H1 (cell line): ENCODE data around the gene EPN3. TPM values are rescaled to one million over a fixed set of nuclear protein-coding genes. Genes with fewer than 3 reads are reported as not detected.

ENCODE experiments used
- CTCF ChIA-PET: fragments of 300-600 bp; sonication (Branson Sonifier 250); formaldehyde crosslinking; loops from one replicate; lab custom pipeline; 2021; ENCODE audit not compliant: partially characterized antibody; lab: Charles Lee
- POLR2A ChIA-PET: fragments of 300-600 bp; sonication (Branson Sonifier 250); formaldehyde crosslinking; loops from one replicate; lab custom pipeline; 2021; ENCODE audit warnings: inconsistent platforms; ENCODE audit not compliant: partially characterized antibody; lab: Charles Lee
- DNase-seq, 2 experiments: peaks; one replicate each; pipeline versions ENCODE4 v3.0.0 to v3.0.0-alpha.2; 2010 to 2022; ENCODE audit warnings: low spot score in 2 of 2, low read depth in 1 of 2, mixed read lengths in 1 of 2
- FAIRE-seq: peaks from 2 replicates; lab custom pipeline; 2011; peaks lifted over from hg19 to GRCh38; lab: Jason Lieb, UNC
- H2AFZ ChIP-seq: 2 replicates; pipeline ENCODE4 v1.8.1; 2012; ENCODE audit warnings: low read length, inconsistent platforms
- H2AK5ac ChIP-seq: 2 replicates; pipeline ENCODE4 v1.6.1; 2013; ENCODE audit warnings: low read depth, low read length
- H2BK120ac ChIP-seq: replicated peaks from 2 replicates; pipeline ENCODE3; 2013; ENCODE audit warnings: low read depth, low read length, inconsistent platforms
- H2BK12ac ChIP-seq: 2 replicates; pipeline ENCODE4 v1.6.1; 2013; ENCODE audit warnings: low read depth, low read length
- H2BK15ac ChIP-seq: 2 replicates; pipeline ENCODE4 v1.6.1; 2013; ENCODE audit warnings: low read length
- H2BK20ac ChIP-seq: 2 replicates; pipeline ENCODE4 v1.6.1; 2013; ENCODE audit warnings: low read length
- H2BK5ac ChIP-seq: 2 replicates; pipeline ENCODE4 v1.6.1; 2013; ENCODE audit warnings: low read depth, low read length
- H3K14ac ChIP-seq: 2 replicates; pipeline ENCODE4 v1.6.1; 2013; ENCODE audit warnings: inconsistent platforms; ENCODE audit not compliant: insufficient read length
- H3K18ac ChIP-seq: 2 replicates; pipeline ENCODE4 v1.6.1; 2013; ENCODE audit warnings: low read length; ENCODE audit errors: extremely low read depth
- H3K23ac ChIP-seq: 2 replicates; pipeline ENCODE4 v1.6.1; 2013; ENCODE audit warnings: inconsistent platforms; ENCODE audit not compliant: insufficient read length
- H3K23me2 ChIP-seq: 2 replicates; pipeline ENCODE4 v1.6.1; 2013; ENCODE audit warnings: low read depth, low read length
- H3K27ac ChIP-seq: 2 replicates; pipeline ENCODE4 v1.6.1; 2011; ENCODE audit warnings: low read depth, low read length, inconsistent platforms
- H3K27me3 ChIP-seq, 4 experiments: replicated peaks in 1 of 4; 1 replicate in 1 of 4; 2 replicates in 3 of 4; pipeline versions ENCODE4 v1.6.1 to v1.8.1; 2011 to 2013; ENCODE audit warnings: low read length in 3 of 4, mild to moderate bottlenecking in 3 of 4, inconsistent platforms in 2 of 4, mixed read lengths in 2 of 4, moderate library complexity in 1 of 4; ENCODE audit not compliant: control insufficient read depth in 3 of 4, insufficient read depth in 3 of 4; ENCODE audit errors: extremely low read depth in 1 of 4
- H3K36me3 ChIP-seq, 4 experiments: 2 replicates each; pipeline versions ENCODE4 v1.6.1 to v1.8.1; 2011 to 2013; ENCODE audit warnings: mild to moderate bottlenecking in 4 of 4, low read length in 3 of 4, moderate library complexity in 2 of 4, control low read depth in 1 of 4, inconsistent platforms in 1 of 4; ENCODE audit not compliant: insufficient read depth in 4 of 4, control insufficient read depth in 2 of 4
- H3K4ac ChIP-seq: replicated peaks from 2 replicates; pipeline ENCODE3; 2013; ENCODE audit warnings: low read length, low read depth, mixed read lengths, inconsistent platforms; ENCODE audit not compliant: insufficient read length
- H3K4me1 ChIP-seq, 4 experiments: replicated peaks in 1 of 4; 1 replicate in 1 of 4; 2 replicates in 3 of 4; pipeline versions ENCODE4 v1.6.1 to v1.8.1; 2011 to 2013; ENCODE audit warnings: low read length in 3 of 4, inconsistent platforms in 2 of 4, mixed read lengths in 1 of 4; ENCODE audit not compliant: insufficient read depth in 4 of 4, control insufficient read depth in 3 of 4
- H3K4me2 ChIP-seq, 2 experiments: 2 replicates each; pipeline versions ENCODE4 v1.6.1 to v1.8.1; 2011 to 2013; ENCODE audit warnings: low read depth in 2 of 2, low read length in 2 of 2, control low read depth in 1 of 2, inconsistent platforms in 1 of 2, mild to moderate bottlenecking in 1 of 2; ENCODE audit not compliant: insufficient read depth in 1 of 2
- H3K4me3 ChIP-seq, 4 experiments: fragments of 200-600, 300-600 bp in 1 of 4; sonication (generic), shearing (Covaris generic), sonication (Bioruptor Twin) in 1 of 4; 2 replicates each; pipeline versions ENCODE4 v1.5.1 to v1.8.1; 2011 to 2016; ENCODE audit warnings: low read length in 4 of 4, low read depth in 3 of 4, control low read depth in 2 of 4, inconsistent platforms in 2 of 4, mild to moderate bottlenecking in 2 of 4, mixed read lengths in 1 of 4, moderate library complexity in 1 of 4; ENCODE audit not compliant: insufficient read depth in 2 of 4; ENCODE audit errors: extremely low read depth in 1 of 4
- H3K56ac ChIP-seq: replicated peaks from 2 replicates; pipeline ENCODE3; 2013; ENCODE audit warnings: low read depth, mild to moderate bottlenecking, mixed read lengths, low read length, inconsistent platforms; ENCODE audit not compliant: insufficient read length
- H3K79me1 ChIP-seq: 2 replicates; pipeline ENCODE4 v1.6.1; 2013; ENCODE audit warnings: low read depth, low read length, control low read depth
- H3K79me2 ChIP-seq, 2 experiments: 2 replicates each; pipeline versions ENCODE4 v1.6.1 to v1.8.1; 2012 to 2013; ENCODE audit warnings: low read length in 2 of 2, mild to moderate bottlenecking in 2 of 2, inconsistent platforms in 1 of 2; ENCODE audit not compliant: insufficient read depth in 2 of 2, control insufficient read depth in 1 of 2
- H3K9ac ChIP-seq, 4 experiments: replicated peaks in 1 of 4; 1 replicate in 1 of 4; 2 replicates in 3 of 4; pipeline versions ENCODE4 v1.6.1 to v1.8.1; 2011 to 2013; ENCODE audit warnings: low read depth in 3 of 4, low read length in 3 of 4, control low read depth in 2 of 4, mild to moderate bottlenecking in 2 of 4, moderate library complexity in 2 of 4, inconsistent platforms in 1 of 4; ENCODE audit errors: extremely low read depth in 1 of 4
- H3K9me3 ChIP-seq, 2 experiments: 2 replicates each; pipeline versions ENCODE4 v1.6.1 to v1.8.1; 2012 to 2013; ENCODE audit warnings: mild to moderate bottlenecking in 2 of 2, moderate library complexity in 2 of 2, control low read depth in 1 of 2, inconsistent platforms in 1 of 2, low read depth in 1 of 2, low read length in 1 of 2, mixed read lengths in 1 of 2; ENCODE audit not compliant: insufficient read depth in 2 of 2
- H4K20me1 ChIP-seq, 2 experiments: replicated peaks in 1 of 2; 2 replicates each; pipeline versions ENCODE3 to v1.8.1; 2011 to 2013; ENCODE audit warnings: inconsistent platforms in 2 of 2, low read length in 2 of 2, mild to moderate bottlenecking in 1 of 2; ENCODE audit not compliant: insufficient read depth in 2 of 2, control insufficient read depth in 1 of 2
- H4K5ac ChIP-seq: 2 replicates; pipeline ENCODE4 v1.6.1; 2013; ENCODE audit warnings: low read length, low read depth, mixed read lengths, inconsistent platforms; ENCODE audit not compliant: insufficient read length
- H4K8ac ChIP-seq: 2 replicates; pipeline ENCODE4 v1.8.0; 2013; ENCODE audit warnings: mild to moderate bottlenecking, moderate library complexity, low read length, inconsistent platforms; ENCODE audit not compliant: insufficient read depth; ENCODE audit errors: extremely low read depth
- H4K91ac ChIP-seq: replicated peaks from 2 replicates; pipeline ENCODE3; 2013; ENCODE audit warnings: low read length, mixed read lengths, inconsistent platforms; ENCODE audit not compliant: insufficient read length
- KDM4A ChIP-seq: IDR thresholded peaks from one replicate; pipeline ENCODE4 v1.7.1; 2012; ENCODE audit warnings: low read depth, mild to moderate bottlenecking, moderate library complexity, low read length, inconsistent platforms; ENCODE audit not compliant: severe bottlenecking
- NRF1 ChIP-seq: IDR thresholded peaks from 2 replicates; pipeline ENCODE4 v1.6.1; 2011; ENCODE audit warnings: mild to moderate bottlenecking, low read depth, low read length, improper control_type of control experiment
- SAP30 ChIP-seq: fragments of 300-600 bp; sonication (generic); IDR thresholded peaks from 2 replicates; pipeline ENCODE4 v1.7.1; 2012; ENCODE audit warnings: low read length, moderate library complexity, mild to moderate bottlenecking, inconsistent platforms; ENCODE audit not compliant: insufficient read depth, insufficient replicate concordance
- SUZ12 ChIP-seq: fragments of 200-600 bp; sonication (generic); IDR thresholded peaks from 2 replicates; pipeline ENCODE4 v1.6.1; 2012; ENCODE audit warnings: mild to moderate bottlenecking, inconsistent platforms, low read length, moderate library complexity, mixed read lengths
- WGBS, 2 experiments: shearing (Covaris generic) in 1 of 2; methylation state at CpG; one replicate each; pipeline versions ENCODE4 v1.1.6 to v1.1.7; 2013 to 2015; ENCODE audit warnings: low lambda C conversion rate in 2 of 2, mixed read lengths in 2 of 2, inconsistent platforms in 1 of 2, low coverage in 1 of 2, missing lambda C conversion rate in 1 of 2; ENCODE audit not compliant: insufficient replicate concordance in 2 of 2, insufficient coverage in 1 of 2, insufficient read length in 1 of 2; ENCODE audit errors: extremely low coverage in 1 of 2, missing lambda C conversion rate in 1 of 2; 5-methylcytosine and 5-hydroxymethylcytosine counted together
- polyA plus RNA-seq, 7 experiments: library from polyadenylated mRNA; depleted of rRNA in 3 of 7; stranded (reverse) in 5 of 7; unstranded in 2 of 7; fragments of >200 nt in 5 of 7; fragments of 200-250 nt in 2 of 7; gene quantifications; 1 replicate in 5 of 7; 2 replicates in 1 of 7; 4 replicates in 1 of 7; pipeline versions ENCODE4 v1.2.1 to v1.2.3, GENCODE V29; 2011 to 2013; ENCODE audit warnings: missing spikeins in 2 of 7, mixed read lengths in 2 of 7
- total RNA-seq: library from RNA; stranded (reverse); fragmentation: NEBNext Ultra II Directional; extraction: Animal tissue kit (Norgen Biotek cat#: 25700); gene quantifications from 2 replicates; pipeline ENCODE4 v1.2.1, GENCODE V29; 2021

Gene EPN3
- total and polyA plus RNA-seq, 2 of the 8 experiments (the other 6 are each of a cell fraction or from before 2014, with no cell fraction given), result 6.7 to 7.9 TPM

DNA sequence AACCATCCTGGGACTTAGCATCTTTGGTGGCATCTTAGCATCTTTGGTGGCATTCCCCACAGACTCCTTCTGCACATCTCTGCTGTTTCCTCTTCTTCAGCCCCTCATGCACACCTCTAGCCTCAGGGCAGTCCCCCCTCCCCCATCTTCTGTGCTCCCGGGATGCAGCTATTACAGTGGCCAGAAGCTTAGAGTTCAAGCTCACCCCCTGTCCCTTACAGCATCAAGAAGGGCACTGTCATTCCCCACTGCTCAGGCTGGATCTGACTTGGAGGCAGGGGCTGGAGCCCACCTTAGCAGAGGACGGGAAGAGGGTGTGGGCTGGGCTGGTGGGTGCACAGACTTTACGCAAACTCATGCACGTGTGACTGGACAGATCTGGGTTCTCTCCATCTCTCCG, 650 bp downstream of the EPN3 start:
- ChIA-PET POLR2A (interaction anchor here (0.7 to 4.3 kb wide), 12 partner anchors 9 to 333 kb away, joined by 3 to 13 read pairs (median 4); partner anchors contain the start of genes CACNA1G and TOB1), CTCF (interaction anchor here (0.6 to 5.2 kb wide), 22 partner anchors 8 to 164 kb away, joined by 3 to 36 read pairs (median 6); no protein-coding TSS in a partner anchor)
- Histone ChIP-seq H3K9me3 (no peaks in the 10 kb centered on the region), H2BK12ac (peak overlapping the region; percentile 60; the same call in 1 of the 2 replicates), H2BK15ac (peak overlapping the region; percentile 77; the same call in 1 of the 2 replicates), H3K4me2 (peak overlapping the region; percentile 96 to 99), H3K36me3 (peaks cover 0 to 3% (median 0%) of the 10 kb centered on the region in 4 experiments; a peak in 1 of 8 replicates), H3K4me1 (peaks cover 5 to 29% (median 18%) of the 10 kb centered on the region in 4 experiments), H2AFZ (no peak overlapping the region), H3K27ac (no peak overlapping the region), H3K23ac (no peak overlapping the region), H4K5ac (no peak overlapping the region), H2BK20ac (no peak overlapping the region), H4K20me1 (no peaks in the 10 kb centered on the region), H3K4me3 (peak overlapping the region; percentile 36 to 77 (median 74)), H3K14ac (no peak overlapping the region), H2AK5ac (no peak overlapping the region), H2BK120ac (no peak overlapping the region), H4K8ac (peak overlapping the region; percentile 28; the same call in 1 of the 2 replicates), H3K79me2 (0 out of 4 replicates have a peak, but pooled peaks cover 0 to 2% of the 10 kb centered on the region in 2 experiments), H3K27me3 (peaks cover 0 to 21% (median 10%) of the 10 kb centered on the region in 4 experiments; a peak in 4 of 7 replicates), H3K18ac (peak overlapping the region; percentile 88), H3K9ac (no peak overlapping the region; a peak in 1 of 7 replicates), H3K56ac (no peak overlapping the region), H2BK5ac (peak overlapping the region; percentile 53; the same call in 1 of the 2 replicates), H3K4ac (no peak overlapping the region), H3K79me1 (no peaks in the 10 kb centered on the region; the same call in 1 of the 2 replicates), H4K91ac (no peak overlapping the region), H3K23me2 (peaks cover 17% of the 10 kb centered on the region)
- 4% methylated on average over 5 of the region's 5 CpGs; no CpG with 5 or more reads in 1 of the 2 experiments for WGBS, 2 experiments
- FAIRE-seq (no peak), DNase-seq (peak in 1 of 2 experiments; percentile 66)
- TF ChIP-seq SUZ12 (peak; percentile 49; the same call in 1 of the 2 replicates), KDM4A (peak; percentile 25), SAP30 (peak; percentile 29), NRF1 (no peak)
